HG02870 (cell line): Measurements from ENCODE around the gene PPP2R2B.

ENCODE experiments used
- ATAC-seq: cut with Tn5 transposase; IDR thresholded peaks from one replicate; pipeline ENCODE4 v1.9.1; 2021; ENCODE audit warnings: mild to moderate bottlenecking, moderate library complexity; ENCODE audit not compliant: unreplicated experiment

PPP2R2B gene

DNA sequence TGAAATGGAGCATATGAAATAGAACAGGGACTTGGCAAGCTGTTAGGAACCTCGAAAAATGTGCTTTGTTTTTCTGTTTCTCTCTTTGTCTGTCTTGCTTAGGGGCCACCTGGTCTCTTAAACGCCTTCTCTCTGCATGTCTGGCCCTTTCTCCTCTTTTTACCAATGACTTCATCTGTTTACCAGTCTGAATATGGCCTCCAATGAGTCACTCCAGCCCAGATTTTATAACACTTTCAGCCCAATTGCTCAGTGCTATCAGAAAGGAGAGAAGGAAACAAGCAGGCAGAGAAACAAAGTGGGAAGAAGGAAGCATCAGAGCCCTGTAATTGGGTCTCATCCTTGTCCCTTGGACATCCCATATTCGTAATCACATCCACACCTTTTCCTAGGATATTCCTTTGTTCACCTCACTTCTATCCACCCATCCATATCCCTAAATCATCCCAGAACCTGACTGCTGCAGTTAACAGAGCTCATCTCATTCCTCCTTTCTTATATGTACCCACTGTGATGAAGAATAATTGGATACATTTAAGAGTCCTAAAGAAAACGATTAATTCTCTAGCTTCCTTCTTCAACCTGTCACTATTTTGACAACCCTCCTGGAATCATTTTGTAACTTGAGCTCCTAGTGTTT lies 210.8 kb downstream of the PPP2R2B start:
- no peak for ATAC-seq

DNA sequence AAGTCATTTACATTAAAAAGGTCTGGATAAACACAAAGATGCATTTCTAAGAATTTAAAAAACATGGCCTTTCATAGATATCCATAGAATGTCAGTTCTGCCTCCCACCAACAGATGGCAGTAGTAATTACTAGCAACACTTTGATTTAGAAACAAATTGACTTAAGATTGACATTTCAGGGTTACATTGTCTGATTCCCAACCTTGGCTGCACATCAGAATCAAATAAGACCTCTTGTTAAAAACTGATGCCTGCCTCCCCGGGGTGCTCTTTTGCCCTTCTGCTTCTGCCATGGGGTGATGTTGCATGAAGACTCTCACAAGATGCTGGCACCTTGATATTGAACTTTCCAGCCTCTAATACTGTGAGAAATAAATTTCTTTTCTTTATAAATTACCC lies 216.3 kb downstream of the PPP2R2B start:
- no peak for ATAC-seq

DNA sequence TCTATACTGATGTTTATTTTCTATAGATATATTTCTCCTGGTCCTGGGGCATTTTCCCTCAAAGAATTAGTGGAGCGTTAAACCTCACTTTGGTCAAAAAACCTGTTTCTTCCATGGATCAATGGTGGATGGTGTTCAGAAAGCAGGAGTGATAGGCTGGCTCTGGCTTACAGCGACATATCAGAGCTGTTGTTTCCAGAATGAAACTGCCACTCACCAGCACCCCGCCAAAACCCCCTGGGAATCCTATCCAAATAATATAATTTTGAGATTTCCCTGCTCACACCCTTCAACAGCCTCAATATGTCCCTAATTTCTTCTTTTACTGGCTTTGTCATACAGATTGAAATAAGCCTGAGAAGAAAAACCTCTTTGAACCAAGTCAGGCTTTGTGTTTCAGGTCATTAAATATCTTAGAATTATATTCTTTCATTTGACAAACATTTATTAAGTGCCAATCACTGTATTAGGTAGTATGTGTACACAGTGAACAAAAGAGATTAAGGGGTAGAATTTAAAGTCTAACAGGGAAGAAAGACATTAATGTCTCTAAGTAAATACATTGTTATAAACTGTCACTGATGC lies 218.1 kb downstream of the PPP2R2B start:
- ATAC-seq: no peak

DNA sequence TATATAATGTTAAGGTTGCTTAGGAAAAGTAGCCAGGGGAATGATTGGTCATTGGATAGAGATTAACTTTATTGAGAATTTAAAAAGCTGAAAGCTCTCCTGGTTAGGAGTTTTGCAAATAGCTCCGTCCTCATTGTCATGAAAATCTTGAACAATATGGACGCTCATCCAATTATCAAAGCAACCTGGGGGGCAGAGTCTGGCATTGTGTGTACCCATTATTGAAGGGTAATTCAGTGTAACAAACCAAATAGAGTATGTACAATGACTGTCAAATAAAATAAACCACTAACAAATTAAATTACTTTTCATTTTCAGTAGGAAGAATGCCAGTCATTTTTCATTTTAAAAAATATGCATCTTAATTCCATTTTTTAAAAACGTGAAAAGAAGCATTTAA lies 218.6 kb downstream of the PPP2R2B start:
- no peak for ATAC-seq

DNA sequence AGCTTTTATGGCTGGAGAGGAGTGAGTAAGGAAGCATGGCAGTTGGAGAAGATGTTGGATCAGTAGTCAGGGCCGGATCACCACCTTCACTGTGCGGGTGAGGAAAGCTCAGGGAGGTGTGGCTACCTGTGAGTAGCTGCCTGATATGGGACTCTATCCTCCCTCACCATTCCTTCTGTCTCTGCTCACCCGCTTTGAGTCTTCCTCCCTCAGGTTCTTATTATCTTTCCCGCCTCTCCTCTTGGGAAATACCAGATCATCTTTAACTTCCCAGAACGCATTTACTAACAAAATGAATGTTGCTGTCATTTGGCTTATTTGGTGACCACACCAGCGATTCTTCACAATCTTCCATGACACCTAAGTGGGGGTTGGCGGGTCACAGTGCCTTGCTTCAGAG lies 221.9 kb downstream of the PPP2R2B start:
- ATAC-seq: no peak

DNA sequence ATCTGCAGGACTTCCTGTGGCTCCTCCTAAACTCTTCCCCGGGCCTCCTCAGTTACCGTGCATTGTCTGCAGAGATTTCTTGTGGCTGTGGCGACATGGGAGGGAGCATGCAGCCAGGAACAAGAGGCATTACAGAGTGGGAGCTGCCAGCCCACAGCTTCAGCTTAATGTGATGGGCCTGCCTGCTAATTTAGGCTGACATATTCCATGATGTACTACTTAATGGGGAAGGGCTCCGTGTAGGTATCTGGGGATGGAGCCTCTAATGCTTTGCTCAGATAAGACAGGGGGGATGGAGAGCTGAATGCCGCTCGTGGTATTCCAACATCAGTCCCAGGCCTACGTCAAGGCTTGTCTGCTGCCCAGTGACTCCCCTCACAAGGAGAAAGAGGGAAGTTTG lies 225.0 kb downstream of the PPP2R2B start:
- ATAC-seq: no peak

DNA sequence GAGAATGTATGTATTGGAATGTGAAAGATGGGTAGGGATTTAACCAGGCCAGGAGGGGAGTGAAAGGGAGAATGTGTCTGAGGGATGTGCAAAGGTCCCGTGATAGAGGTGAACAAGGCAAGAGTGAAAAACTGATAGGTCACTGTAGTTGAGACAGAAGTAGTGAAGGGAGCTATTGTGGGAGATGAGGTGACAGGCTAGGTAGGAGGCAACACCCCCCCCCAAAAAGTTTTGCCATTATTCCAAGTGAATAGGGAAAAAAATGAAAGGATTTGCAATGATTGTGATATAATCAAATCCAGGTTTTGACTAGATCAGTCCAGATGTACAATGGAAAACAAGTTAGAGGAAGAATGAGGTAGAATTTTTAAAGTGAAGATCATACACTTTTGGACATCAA lies 226.0 kb downstream of the PPP2R2B start:
- ATAC-seq: no peak

DNA sequence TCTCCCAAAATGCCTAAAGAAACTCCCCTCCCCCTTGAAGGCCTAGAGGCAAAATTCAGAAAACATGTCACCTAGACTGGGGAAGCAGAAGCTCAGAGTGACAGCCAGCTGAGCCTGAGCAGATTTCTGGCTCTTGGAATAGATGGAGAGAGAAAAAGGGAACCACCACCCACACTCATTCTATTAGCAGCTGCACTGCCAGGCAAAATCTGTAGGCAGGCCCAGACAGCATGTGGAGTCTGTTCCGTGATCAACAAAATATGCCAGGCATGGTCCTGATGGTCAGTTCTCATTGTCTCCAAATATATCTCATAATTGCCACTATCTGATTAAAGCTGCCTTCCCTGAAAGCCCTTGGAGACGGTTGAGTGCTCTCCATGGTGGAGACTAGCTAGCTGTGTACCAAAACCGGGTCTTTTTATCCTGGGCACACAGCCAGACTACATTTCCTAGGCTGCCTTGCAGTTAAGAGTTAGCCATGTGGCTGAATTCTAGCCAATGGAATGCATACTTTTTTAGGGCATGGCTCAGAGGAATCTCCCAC lies 230.8 kb downstream of the PPP2R2B start:
- no peak for ATAC-seq

DNA sequence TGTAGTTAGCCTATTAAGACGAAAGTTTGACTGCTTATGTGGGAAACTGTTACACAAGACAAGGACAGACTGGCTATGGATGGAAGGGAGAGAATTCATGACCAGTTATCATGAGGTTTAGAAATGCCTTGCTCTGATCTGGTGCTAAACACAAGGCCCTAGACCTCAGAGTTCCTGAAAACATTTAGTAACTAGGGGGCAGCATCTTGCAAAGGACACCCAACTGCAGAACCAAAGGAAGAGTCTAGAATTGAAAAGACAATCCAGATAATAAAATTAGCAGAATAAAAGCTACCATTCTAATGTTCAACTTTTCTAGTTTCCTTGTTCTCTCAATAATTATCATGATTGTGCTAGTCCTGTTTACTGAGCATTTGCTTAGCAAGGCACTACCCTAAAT lies 232.1 kb downstream of the PPP2R2B start:
- no peak for ATAC-seq

DNA sequence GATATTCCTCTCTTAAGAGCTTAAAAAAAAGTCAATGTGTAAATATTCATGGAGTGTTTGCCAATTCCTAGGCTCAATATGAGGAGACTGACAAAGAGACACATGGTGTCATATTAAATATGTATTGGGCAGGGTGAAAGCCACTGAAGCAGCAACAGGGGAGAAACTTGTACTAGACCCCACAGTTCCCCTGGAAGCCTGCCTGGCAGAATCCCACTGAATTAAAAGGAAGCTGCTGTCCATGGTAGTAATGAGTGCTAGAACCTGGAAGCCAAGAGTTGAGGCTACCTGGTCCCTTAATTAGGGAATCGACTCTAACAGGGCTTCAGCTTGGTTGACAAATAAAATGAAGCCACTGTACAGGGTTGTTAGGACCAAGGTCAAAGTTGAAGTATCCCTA lies 233.2 kb downstream of the PPP2R2B start:
- ATAC-seq: no peak

DNA sequence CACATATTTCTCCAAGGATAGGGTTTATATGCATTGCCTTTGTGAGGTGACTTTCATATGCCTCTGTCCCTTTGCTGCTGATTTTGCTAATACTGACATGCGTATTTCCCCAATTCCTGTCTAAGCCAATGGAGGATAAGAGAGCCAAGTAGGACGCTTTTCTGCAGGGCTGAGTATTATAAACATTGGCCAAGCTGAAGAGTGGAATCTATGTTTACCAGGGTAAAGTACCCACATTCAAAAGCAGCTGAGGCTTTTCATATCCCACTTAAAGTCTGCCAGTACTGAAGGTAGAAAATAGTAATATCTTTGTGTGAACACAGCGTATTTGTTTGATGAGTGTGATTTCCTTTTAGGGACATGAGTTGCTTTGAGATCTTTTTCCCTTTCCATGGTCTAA lies 233.7 kb downstream of the PPP2R2B start:
- no peak for ATAC-seq

DNA sequence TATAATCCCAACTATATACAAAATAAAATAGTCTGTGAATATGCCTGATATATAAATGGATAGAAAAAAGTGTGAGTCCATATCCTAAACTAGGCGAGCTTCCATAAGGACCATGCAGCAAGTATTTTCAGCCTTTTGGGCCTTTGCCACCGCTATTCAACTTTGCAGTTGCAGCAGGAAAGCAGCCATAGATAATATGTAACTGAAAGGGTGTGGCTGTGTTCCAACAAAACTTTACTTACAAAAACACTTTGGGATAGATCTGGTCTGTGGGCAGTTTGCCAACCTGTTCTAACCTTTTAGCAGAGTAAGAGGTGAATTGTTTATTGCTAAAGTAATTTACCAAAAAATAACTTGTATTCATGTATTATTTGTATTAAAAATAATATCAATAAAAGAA lies 234.8 kb downstream of the PPP2R2B start:
- ATAC-seq: no peak

DNA sequence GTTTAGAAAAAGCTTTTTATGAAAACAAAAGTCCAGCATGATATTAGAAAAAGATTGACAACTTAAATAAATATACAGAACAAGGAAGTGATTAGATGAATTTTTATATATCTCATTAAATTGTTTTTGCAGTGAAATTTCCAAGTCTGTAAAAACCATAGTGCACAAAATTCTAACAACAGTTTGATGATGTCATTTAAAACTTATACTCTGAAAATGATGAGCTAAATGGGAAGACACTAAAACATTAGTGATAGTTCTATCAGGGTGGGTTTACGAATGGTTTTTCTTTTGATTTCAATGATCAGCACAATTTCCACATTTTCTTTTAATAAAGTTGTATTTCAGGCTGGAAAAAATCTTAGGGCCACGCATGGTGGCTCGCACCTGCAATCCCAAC lies 236.1 kb downstream of the PPP2R2B start:
- ATAC-seq: no peak

DNA sequence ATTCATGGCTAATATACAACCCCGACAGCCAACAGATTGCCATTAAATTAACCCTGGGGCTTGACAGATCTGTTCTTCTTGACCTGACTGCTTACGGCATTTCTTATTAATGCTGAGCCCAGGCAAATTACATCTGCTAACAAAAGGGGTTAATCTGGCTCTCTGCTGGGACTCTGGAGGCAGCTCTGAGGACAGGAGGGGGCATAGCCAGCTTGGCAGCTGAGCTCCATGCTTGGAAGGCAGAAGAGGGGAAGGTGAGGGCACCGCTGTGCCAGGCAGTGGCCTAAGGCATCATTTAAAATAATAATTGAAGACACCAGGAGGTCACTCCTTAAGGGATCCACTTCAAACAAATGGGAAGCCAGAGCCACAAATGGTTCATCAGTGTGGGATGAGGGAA lies 236.6 kb downstream of the PPP2R2B start:
- no peak for ATAC-seq

DNA sequence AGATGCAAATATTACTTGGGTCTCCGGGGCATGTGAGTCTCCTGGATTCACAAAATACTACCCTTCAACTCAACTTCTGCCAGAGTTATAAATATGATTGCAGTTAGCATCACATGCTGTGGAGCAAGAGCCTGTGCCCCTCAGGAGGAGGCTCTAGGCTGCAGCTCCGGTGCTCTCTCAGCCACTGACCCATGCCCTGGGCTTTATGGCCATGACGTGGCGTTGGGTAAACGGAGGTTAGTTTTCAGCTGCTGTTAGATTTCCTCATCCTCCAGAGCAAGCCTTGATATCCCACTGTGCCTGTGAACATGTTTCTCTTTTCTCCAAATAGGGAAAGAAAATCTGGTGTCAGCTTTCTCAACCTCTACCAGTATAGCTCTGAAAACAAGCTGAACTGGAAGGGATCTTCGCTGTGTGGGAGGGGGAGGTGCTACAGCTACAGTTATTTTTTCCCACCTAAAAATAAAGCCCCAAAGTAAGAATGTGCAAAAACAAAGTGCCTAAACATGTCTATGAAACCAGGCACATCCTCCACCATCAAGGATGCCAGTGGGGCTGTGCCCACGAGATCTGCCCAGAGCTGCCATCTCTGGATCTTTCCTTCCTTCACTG lies 238.2 kb downstream of the PPP2R2B start:
- no peak for ATAC-seq

DNA sequence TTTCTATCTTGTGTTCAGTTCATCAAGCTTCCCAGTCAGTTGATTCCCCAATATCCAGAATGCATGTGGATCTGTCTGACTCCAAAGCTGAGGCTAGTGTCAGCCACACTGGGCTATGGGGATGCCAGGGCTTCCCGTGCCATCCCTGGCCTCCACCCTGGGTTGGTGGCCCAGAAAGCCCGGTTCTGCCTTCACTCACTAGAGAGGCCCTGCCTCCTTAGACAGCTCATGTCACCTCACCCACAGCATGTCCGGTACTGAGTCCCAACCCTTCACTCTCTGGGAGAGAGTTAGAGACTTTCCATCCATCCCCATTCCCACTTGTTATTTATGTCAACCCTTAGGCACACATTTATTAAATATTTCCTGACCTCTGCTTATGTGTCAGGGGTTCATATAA lies 243.1 kb downstream of the PPP2R2B start:
- ATAC-seq: no peak

DNA sequence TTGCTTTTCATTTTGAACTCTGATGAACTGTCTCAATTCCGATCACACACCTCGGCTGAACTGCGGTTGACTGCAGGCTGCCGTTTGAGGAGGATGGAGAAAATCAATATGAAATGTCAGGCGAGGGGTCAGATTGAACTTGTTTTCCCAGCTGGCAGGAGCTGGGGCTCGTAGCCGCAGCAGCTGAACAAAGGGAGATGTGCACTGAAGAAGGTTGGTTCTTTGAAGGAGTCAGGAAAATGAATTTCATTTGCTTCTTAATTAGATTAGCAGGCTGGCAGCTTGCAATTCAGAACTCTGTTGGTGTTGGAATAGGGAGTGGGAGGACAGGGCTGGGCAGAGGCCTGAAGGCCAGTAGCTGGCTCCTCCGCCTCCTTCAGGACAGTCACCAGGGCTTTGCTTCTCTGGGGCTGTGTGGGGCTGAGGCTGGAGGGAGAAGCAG lies 245.2 kb downstream of the PPP2R2B start:
- no peak for ATAC-seq

DNA sequence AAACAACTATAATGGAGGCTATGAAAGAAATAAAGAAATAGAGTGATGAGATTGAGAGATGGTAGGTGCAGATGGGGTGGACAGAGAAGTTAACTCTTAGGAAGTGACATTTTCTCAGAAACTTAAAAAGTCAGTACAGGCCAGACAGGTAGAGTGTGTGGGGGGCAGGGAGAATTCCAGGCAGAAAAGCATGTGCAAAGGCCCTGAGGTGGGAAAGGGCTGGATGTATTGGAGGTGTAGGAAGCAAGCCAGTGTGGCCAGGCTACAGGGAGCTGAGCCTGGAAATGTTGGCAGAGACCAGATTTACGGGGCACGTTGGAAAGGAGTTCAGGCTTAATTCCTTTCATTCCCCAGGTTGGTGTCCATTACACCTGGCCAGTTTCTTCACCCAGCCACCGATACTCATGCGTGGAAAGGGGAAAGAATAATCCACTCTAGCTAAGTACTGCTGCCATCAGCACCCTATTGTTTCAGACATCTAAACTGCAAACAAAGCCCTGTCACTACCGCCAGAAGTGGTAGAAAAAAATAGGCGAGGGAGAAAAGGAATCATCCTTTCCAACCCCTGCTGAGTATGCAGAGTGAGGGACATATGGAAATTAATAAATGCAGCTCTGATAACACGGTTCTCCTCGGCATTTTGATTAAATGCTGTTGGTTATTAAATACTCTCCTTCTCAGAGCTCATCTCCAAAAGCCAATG lies 245.8 kb downstream of the PPP2R2B start:
- ATAC-seq: no peak

DNA sequence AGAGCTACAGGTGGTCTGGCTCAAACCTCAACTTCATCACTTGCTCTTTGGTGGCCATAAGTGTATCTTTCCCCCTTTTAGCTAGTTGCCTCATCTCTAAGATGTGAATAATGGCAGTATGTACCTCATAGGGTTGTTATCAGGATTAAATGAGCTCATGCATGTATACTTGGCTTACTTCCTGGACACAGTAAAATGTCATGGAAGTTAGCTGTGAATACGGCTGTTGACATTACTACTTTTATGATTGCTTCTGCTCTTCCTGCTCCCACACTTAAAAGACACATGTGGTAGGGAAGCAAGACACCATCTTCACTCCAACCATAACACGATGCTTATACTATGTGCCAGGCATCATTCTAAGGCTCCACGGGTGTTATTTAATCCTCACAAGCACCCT lies 248.1 kb downstream of the PPP2R2B start:
- no peak for ATAC-seq

DNA sequence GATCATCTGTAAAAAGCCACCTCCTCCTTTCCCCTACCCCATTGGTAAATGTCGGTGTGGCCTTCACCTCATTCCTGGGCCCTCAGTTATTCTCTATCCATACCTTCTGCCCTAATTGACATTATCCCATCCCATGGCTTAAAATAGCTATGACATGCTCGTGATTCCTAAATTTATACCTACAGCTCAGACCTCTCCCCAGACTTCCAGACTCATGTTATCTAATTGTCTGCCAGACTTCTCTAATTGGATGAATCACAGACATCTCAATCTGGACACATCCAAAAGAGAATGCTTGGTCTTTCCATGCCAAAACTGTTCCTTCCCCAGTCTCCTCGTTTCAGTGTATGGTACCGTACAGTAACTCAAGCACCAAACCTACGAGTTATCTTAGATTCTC lies 249.6 kb downstream of the PPP2R2B start:
- ATAC-seq: no peak

DNA sequence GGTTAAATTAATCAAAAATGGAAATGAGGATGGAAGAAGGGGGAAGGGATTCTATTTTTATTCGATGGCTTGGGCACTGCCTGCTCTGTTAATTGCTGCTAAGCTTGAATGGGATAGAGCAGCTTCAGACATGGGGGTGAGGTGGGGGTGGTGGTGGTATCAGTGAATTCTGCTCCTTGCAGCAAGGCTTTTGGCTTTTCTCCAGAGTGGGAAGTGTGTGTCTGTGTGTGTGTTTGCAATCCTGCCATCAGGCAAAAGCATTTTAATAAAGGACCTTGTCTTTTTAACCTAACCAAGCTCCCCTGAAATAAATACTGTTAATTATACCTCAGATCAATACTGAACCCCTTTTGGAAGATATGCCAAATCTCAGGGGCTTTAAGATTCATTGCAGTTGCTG lies 251.6 kb downstream of the PPP2R2B start:
- ATAC-seq: no peak

DNA sequence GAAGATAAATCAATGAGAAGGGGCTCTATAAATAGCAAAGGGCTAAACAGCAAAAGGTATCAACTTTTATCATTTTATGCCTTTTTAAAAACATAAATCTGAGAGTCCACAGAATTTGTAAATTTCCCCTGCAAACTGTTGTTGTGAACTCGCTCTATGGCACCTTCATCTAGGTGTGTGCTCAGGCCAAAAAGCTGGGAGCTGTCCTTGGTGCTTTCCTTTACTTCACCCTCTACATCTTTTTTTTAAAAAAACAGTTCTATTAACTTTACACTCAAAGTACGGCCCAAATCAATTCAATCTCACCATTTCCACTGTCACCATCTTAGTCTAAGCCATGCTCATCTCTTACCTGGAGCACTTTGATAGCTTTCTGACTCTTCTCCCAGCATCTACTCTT lies 254.4 kb downstream of the PPP2R2B start:
- no peak for ATAC-seq
